HG02885 (cell line): ENCODE measurements around the gene TOP2B.

Experiments used
- ATAC-seq: cut with Tn5 transposase; IDR thresholded peaks from one replicate; pipeline ENCODE4 v1.9.1; 2021; ENCODE audit warnings: mild to moderate bottlenecking; ENCODE audit not compliant: unreplicated experiment, poor library complexity

TOP2B gene

DNA sequence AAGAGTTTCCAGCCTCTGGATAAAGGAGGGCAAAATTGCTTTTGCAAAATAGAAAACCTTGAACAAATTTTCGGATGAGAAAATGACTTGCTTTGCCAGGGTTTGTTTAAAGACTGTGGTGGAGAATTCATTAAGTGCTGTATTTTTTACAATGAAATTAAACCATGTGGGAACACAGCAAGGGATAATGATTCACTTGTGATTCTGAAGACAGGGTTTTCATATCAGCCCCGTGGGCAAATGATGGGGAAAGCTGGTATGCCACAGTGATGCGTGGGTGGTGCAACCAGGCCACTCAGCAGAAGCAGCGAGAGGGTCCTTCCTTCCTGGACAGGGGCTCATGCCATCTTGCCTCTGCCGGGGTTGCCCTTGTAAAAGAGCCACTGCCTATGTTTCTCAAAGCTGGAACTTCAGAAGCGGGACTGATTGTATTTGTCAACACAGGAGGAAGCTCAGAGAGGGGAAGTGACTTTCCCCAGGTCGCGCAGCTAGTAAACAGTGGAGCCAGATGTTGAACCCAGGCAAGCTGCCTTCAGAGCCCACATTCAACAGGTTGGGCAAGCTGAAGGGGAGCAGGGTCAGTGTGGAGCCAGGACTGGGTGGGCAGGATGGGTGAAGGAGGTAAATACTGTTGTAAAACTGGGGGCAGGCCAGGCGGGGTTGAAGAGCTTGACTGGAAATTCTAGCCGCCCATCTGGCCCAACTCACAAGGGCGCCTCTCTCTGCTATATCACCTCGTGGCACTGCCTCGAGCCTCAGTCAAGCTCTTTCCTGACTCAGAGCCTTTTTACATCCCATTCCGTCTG lies 79.1 kb downstream of the TOP2B start:
- ATAC-seq = no peak

DNA sequence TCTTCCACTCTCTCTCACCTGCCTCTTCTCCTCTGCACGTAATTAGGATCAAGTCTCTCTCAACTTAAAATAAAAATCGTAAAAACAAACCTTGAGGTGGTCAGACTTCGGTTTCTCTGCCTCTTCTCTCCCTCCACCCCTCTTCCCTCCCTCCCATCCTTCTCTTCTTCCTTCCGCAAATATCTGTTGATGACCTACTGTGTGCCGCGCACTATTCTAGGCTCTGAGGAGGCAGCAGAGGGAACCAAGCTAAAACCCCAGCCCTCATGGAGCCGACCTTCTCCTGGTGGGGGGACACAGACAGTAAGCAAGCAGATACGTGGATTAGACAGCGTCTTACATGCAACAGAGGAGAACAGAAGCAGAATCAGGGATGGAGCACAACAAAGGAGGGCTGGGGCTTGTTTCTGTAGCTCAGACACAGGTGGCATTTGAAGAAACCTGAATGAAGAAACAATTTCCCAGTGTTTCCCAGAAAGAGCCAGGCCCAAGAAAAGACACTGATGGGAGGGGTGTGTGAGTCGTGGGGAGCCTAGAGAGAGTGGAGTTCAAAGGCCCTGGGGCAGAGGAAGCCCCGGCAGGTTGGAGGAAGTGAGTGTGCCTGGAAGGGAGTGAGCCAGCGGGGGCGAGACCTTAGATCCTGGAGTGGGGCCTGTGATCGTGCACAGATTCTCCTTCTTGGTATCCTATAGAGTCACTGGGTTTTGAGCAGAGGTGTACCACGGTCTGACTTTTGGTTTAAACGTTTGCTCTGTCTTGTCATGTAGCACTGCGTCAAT lies 80.5 kb downstream of the TOP2B start:
- no peak for ATAC-seq

DNA sequence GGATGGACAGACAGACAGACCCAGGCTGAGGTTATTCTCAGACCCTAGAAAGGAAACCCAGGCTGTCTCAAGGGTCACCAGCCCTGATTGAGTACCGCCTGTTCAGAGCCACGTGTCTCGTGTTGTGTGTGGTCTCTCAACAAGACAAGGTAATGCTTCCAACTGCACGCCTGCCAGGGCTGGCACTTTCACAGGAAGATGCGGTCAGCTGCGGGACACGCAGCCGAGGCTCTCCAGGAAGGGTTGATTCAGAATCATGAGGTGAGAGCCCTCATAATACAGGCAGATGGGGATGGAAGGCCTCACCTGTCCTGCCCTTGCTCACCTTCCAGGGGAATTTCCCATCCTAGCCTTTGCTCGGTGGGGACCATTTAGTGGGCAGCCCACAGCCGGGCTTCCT lies 81.4 kb downstream of the TOP2B start:
- ATAC-seq = no peak

DNA sequence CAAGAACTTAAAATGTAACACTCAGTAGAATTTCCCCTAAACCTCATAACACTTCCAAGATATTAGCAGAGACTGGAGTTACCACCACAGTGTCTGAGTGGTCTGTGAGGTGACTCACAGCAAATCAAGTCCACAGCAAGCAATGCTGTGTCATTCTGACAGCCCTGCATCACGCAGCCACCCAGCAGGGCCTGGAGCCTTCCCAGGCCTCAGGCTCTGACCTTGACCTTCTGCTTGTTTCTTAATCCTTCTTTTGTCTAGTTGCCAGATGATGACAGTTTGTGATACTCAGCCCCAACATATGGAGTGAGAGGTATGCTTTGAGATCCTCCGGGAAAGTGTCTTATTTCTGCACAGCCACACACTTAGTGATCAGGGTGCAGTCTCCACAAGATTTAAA lies 82.5 kb downstream of the TOP2B start:
- no peak for ATAC-seq

DNA sequence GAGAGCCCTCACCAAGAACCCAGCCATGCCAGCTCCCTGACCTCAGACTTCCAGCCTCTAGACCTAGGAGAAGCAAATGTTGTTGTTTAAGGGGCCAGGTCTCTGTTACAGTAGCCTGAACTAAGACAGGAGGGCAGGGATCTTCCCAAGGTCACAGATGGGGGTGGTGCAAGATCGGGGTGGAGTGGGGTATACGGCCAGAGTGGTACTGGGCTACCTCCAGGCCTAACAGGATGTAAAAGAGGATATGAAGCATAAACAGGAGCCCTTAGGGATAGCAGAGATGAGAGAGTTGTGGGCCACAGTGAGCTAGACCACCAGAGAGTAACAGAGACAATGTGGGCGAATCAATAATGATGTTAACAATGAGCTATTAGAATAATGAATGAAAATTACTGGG lies 82.9 kb downstream of the TOP2B start:
- ATAC-seq = no peak

DNA sequence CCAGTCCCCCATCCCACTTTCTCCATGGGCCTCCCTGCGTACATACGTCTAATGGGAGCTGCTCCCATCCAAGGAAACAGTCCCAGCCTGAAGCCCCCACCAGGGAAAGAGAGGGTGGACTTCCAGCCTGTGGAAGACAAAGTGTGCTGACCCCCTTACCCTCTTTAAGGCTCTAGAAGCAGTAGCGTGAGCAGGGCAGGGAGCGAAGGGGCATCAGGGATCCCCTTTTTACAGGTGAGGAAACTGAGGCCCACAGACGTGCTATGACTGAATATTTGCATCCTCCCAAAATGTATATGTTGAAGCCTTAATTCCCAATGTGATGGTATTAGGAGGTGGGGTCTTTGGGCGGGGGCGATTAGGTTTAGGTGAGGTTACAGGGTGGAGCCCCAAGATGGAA lies 83.4 kb downstream of the TOP2B start:
- ATAC-seq = no peak

DNA sequence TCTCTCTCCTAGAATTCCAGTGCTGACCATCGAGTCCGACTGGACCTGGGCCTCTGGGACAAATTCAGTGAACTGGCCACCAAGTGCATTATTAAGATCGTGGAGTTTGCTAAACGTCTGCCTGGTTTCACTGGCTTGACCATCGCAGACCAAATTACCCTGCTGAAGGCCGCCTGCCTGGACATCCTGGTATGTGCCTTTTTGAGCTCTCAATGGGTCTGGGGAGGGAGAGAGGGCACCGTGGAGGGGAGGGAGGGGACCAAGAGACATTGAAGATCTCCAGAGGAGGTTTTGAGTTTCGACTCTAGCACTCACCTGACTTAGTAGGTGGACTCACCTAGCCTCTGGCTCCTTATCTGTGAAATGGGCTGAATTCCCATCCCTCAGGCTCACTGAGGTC lies 84.2 kb downstream of the TOP2B start:
- no peak for ATAC-seq

DNA sequence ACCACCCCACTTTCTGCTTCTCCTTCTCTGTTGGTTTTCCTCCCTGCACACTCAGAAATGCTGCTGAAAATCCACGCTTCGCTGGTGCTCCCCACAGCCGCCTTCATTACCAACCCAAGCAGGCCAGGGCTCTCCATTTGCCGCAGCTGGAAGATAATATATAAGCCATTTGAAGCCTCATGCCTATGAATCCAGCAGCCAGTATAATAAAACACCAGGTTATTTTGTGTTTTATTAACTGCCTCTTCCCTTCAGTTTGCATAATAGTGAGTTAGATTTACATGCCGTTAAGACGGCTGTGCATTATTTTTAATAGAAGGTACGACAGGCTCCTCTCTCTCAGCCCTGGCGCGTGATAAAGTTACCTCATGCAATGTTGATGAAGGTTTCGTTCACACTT lies 86.6 kb downstream of the TOP2B start:
- no peak for ATAC-seq

DNA sequence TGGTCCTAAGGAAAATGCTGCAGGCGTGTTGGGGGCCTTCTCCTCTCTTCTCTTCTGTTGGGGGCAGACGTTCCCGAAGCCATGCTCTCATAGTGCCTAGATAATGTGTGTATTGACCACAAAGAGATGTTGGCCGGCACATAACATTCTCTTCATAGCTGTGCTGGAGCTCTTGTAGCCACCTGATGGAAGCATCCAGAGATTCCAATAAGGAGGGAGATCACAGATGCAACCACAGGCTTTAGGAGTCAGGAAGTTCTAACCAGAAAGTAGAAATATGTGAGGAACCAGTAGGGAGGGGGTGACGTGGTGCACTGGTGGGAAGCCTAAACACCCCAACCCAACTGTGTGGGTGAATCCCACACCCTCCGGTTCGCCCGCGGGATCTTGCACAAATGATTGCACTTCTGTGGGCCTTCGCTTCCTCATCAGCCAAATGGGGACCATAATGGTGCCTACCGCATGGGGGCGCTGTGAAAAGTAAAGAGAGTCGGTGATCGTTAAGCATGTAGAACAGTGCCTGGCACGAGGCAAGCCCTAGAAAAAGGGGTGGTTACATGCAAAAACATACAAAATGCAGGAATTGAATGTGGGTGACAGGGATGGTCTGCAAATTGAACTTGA lies 87.8 kb downstream of the TOP2B start:
- no peak for ATAC-seq

DNA sequence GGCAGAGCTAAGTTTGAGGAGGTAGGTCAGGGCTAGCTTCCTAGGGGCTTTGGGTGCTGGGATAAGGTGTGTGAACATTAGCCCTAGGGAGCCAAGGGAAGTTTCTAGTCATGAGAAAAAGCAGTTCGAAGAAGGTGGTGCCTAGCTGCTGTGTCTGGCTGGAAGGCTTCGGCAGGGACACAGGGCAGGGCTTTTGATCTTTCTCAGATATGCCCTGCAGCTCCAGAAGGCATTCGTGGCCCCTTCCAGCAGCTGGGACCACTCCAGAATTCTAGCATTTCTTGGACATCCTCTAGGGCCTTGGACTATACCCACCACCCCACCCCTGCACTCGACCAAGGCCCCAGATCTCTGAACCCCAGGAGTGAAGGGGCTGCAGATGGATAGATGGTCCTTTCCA lies 88.6 kb downstream of the TOP2B start:
- ATAC-seq = no peak

DNA sequence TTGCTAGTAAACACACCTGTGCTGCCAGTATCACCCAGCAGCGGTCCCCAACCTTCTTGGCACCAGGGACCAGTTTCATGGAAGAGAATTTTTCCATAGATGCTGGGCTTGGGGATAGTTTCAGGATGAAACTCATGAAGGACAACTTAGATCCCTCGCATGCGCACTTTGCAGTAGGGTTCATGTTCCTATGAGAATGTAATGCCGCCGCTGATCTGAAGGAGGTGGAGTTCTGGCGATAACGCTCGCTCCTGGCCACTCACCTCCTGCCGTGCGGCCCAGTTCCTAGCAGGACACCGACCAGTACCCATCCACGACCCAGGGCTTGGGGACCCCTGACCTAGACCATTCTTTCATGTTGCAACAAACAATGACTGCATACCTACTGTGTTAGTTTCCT lies 89.7 kb downstream of the TOP2B start:
- no peak for ATAC-seq

DNA sequence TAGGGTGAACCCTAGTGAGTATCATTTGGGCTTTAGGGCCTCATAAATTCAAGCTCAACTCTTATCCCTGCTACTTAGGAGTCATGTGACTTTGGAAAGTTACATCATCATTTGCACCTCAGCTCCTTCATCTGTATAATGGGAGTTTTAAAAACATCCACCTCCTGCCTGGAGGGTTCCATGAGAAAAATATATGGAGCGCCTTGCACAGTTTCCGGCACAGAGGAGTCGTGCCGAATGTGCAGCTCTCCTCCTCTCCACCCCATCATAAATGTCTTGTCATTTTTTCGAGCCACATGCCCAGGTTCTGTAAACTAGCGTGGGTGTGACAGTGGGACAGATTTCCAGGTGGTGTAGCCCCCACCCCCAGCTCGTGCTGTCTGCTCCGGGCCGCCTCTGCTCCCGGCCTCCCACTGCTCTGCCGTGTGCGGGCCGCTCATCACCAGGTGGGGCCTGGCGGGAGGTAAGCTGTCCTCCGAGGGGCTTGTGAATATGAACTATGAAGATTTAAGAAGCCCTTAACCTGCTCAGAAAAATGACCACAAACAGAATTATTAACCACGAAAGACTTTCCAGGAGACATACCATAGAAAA lies 90.4 kb downstream of the TOP2B start:
- no peak for ATAC-seq

DNA sequence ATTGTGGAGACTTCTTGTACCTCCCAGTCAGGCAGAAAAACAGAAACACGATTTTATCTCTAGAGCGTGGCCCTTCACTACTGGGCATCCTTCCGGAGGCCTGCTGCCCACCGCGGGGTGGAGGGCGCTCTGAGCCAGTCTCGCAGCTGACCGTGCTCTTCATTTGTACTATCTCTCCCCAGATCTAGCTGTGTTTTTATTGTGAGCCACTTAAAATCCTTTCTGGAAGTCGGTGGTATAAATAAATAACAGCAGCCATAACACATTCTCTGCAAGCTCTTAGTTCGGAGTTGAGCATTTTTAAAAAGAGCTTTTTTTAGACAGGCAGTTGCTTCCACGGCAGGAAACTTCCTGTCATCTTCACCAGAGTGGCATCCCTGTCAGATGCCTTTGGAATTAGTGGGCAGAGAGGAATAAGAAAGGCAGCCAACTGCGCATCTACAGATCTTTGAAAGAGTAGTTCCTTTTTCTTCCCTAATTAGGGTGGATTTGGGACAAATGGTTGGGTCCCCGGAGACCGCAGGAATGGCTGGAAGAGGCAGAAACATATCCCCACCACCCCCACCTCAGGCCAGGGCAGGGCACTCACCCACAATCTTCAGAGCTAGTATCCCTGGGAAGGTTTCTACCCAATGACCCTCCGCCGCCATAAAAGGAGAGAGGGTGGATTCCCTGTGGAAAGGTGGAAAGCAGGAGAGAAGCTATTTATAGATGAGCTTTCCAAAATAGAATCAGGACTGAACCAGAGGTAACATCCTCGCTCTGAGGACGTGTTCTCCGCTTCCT lies 91.1 kb downstream of the TOP2B start:
- no peak for ATAC-seq

DNA sequence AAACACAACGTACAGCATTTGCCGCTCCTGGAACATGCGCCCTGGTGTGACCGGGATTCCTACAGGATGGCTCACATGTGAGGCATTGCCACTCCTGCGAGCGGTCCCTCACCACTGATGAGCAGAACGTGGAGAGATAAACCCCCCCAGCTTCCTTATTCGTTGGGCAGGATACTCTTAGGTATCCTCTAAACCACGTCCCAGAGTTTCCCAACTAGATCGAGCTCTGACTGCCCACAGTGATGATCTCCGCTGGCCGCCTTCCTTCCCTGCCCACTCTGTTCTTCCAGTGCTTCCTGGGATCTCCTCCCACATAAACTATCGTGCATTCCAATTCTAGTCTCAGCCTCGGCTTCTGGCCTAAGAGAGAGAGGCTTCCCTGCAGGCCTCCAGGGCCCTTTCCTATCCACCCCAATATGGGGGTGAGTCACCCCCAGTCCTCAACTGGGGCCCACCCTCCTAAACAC lies 91.8 kb downstream of the TOP2B start:
- no peak for ATAC-seq

DNA sequence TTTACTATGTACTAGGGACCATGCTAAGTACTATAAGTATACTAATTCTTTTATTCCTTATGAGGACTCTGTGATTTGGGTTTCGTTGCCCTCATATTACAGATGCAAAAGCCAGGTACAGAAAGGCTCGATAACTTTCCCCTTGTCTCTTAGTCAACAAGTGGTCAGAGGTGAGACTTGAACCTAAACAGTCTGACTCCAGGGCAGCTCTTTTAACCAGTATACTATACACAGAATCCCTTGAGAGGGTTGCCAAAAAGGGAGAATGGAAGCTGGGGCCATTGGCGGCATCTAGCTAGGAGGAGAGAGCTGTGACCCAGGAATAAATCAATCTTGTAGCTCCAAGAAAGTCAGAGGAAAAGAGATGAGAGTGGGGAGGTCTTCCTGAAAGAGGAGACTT lies 92.4 kb downstream of the TOP2B start:
- no peak for ATAC-seq

DNA sequence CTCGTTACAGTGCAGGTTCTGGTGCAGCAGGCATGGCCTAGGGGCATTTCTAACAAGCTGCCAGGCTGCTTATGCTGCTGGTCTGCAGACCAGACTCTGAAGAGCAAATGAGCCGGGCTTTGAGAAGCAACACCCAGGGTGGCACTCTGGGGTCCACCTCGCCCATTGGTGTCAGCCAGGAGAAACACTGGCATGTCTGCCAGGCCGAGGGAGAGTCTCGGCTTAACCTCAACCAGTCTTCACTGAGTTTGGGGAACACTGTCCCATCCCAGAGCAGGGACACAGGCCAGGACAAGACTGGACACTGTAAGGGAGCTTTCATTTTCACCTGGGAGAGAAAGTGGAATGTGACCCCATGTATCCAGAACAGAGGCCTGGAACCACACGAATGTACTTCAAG lies 93.4 kb downstream of the TOP2B start:
- ATAC-seq = no peak

DNA sequence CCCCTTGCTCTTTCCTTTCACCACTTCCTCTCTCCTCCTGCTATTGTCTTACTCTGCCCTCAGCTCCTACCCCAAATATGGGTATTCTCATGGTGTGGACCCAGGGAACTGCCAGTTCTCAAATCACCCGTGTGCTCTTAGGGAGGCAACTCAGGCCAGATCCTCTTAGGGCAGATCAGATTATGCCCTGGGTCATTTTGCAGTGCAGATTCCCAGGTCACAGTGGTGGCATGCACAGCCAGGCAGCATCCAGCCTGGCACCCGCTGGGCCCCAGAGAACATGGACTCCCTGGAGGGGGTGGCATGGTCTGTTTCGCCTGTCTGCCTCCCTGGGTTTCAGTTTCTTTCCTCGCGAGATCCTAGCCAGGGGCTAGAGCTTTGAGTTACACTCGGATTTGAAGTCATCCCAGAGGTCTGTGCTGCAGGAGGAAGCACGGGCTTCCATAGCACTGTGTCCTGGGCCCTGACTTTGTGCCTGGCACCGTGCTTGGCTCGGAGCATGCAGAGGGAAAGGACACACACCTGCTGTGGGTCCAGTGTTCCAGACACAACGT lies 96.1 kb downstream of the TOP2B start:
- ATAC-seq = no peak

DNA sequence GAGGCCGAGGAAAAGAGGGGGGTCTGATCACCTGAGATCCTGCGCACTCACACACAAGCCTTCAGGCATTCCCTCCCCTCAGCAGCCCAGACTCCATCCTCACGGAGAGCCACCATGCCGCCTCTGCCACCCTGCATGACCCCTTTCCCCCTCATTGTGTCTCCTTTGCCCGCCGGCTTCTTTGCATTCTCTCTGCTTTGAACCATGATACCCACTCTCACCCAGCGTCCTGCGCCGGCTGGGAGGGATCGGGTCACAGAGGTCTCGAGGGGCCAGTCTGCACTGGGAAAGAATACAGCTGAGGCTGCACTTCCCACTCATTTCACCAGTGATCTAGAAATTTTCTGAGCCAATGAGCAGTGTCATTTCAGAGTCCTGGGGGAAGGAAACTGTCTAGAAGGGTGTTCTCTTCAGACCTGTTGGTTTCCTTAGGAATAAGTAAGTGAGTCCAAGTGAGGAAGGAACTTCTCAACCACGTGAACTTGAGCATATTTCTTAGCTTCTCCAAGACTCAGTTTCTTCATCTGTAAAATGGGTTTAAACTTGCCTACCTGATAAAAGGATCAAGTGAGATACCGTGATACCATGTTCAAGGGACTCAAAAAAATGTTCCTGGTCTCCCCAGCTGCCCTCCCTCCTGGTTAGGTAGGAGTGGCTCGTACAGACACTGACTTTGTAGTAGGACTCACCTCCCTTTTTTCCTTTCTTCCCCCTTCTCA lies 96.7 kb downstream of the TOP2B start:
- ATAC-seq = no peak

DNA sequence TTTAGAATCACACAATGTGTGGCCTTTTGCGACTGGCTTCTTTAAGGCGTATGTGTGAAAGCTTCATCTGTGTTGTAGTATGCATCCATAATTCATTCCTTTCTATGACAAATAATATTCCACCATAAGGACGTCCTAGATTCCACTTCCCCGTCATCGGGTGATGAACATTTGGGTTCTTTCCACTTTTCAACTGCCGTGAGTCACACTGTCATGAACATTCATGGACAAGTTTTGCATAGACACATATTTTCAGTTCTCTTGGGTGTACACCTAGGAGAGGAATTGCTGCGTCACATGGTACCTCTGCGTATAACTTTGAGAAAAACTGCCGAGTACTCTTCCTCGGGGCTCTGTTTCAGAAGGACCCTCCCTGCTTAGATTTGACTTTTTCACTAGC lies 97.3 kb downstream of the TOP2B start:
- ATAC-seq = no peak
